ENCODE results near the gene TNPO3. TPM values are rescaled to one million over a fixed set of nuclear protein-coding genes. Genes with fewer than 3 reads are reported as not detected.

The TNPO3 gene
- total and polyA plus RNA-seq, 10 of the 15 experiments (the other 5 are each of a cell fraction or from before 2014, with no cell fraction given), result 17.6 to 91.8 (median 65.9) TPM

GRCh38 chr7:129073204-129073603 is 18.3 kb upstream of the TNPO3 start (continued):
- TF ChIP-seq CUX1 (IDR thresholded peaks at IDR 0.05; ENCODE audit: insufficient replicate concordance, low read depth, low read length) (no peak), ZBTB11 (CRISPR knock-in tag; IDR thresholded peaks at IDR 0.05) (no peak), ZBED1 (IDR thresholded peaks at IDR 0.05; ENCODE audit: borderline replicate concordance) (no peak), SMC3 (IDR thresholded peaks at IDR 0.05; ENCODE audit: borderline replicate concordance, low read length) (no peak), POU2F2 (IDR thresholded peaks at IDR 0.05; ENCODE audit: borderline replicate concordance, low read depth, low read length) (no peak), HDAC6 (IDR thresholded peaks at IDR 0.05; ENCODE audit: unreplicated experiment) (no peak)
